KMS-11 (cell line): Measurements from ENCODE around the gene BCL2L13.

ENCODE experiments used
- H2AFZ ChIP-seq: fragments of 200-600 bp; sonication (generic); 2 replicates; pipeline ENCODE4 v1.6.1; 2016; ENCODE audit warnings: antibody characterized with exemption, mixed run types, low read depth
- H3K27ac ChIP-seq: fragments of 200-600 bp; sonication (generic); 2 replicates; pipeline ENCODE4 v1.6.1; 2016; ENCODE audit warnings: mild to moderate bottlenecking, mixed run types
- H3K27me3 ChIP-seq: fragments of 200-600 bp; sonication (generic); 2 replicates; pipeline ENCODE4 v1.6.1; 2017; ENCODE audit warnings: mild to moderate bottlenecking, low read depth, mixed run types, moderate library complexity; ENCODE audit not compliant: insufficient read depth
- H3K36me3 ChIP-seq: fragments of 200-600 bp; sonication (generic); 2 replicates; pipeline ENCODE4 v1.6.1; 2017; ENCODE audit warnings: mild to moderate bottlenecking, mixed run types; ENCODE audit not compliant: insufficient read depth
- H3K4me1 ChIP-seq: fragments of 200-600 bp; sonication (generic); 2 replicates; pipeline ENCODE4 v1.6.1; 2016; ENCODE audit warnings: mild to moderate bottlenecking, low read depth, mixed run types; ENCODE audit not compliant: poor library complexity, severe bottlenecking
- H3K4me2 ChIP-seq: fragments of 200-600 bp; sonication (generic); 2 replicates; pipeline ENCODE4 v1.7.0; 2016; ENCODE audit warnings: mild to moderate bottlenecking, mixed run types
- H3K4me3 ChIP-seq: fragments of 200-600 bp; sonication (generic); IDR thresholded peaks from 2 replicates; pipeline ENCODE4 v1.6.1; 2017; ENCODE audit warnings: low read depth, low read length, mixed read lengths; ENCODE audit not compliant: insufficient read depth
- H3K79me2 ChIP-seq: fragments of 200-600 bp; sonication (generic); 2 replicates; pipeline ENCODE4 v1.6.1; 2016; ENCODE audit warnings: low read depth, mixed run types; ENCODE audit not compliant: insufficient read depth
- H3K9ac ChIP-seq: fragments of 200-600 bp; sonication (generic); 2 replicates; pipeline ENCODE4 v1.6.1; 2016; ENCODE audit warnings: mild to moderate bottlenecking, mixed run types
- H4K20me1 ChIP-seq: fragments of 200-600 bp; sonication (generic); 2 replicates; pipeline ENCODE4 v1.6.1; 2016; ENCODE audit warnings: mild to moderate bottlenecking, mixed run types; ENCODE audit not compliant: insufficient read depth
- CTCF ChIP-seq: fragments of 200-600 bp; sonication (generic); conservative IDR thresholded peaks from 2 replicates; pipeline ENCODE4 v1.6.1; 2017; ENCODE audit warnings: low read depth, mild to moderate bottlenecking, antibody characterized with exemption, low read length, moderate library complexity, mixed read lengths

BCL2L13 gene

GRCh38 chr22:17733466-17733865, 94.9 kb downstream of the BCL2L13 start:
- H3K36me3 ChIP-seq = peaks cover 9% of the 10 kb centered on the region; the same call in 1 of the 2 replicates
- H3K9ac ChIP-seq = no peak overlapping the region
- H3K4me2 ChIP-seq = no peak overlapping the region
- no peak overlapping the region for H2AFZ ChIP-seq
- TF ChIP-seq CTCF = no peak
- H3K4me3 ChIP-seq = no peak overlapping the region
- no peaks in the 10 kb centered on the region for H4K20me1 ChIP-seq
- H3K27me3 ChIP-seq = no peaks in the 10 kb centered on the region
- no peaks in the 10 kb centered on the region for H3K79me2 ChIP-seq
- no peak overlapping the region for H3K27ac ChIP-seq
- no peaks in the 10 kb centered on the region for H3K4me1 ChIP-seq

GRCh38 chr22:17734187-17734586, 95.6 kb downstream of the BCL2L13 start:
- Histone ChIP-seq H4K20me1 (no peaks in the 10 kb centered on the region), H3K4me1 (no peaks in the 10 kb centered on the region), H3K27ac (no peak overlapping the region), H3K4me3 (no peak overlapping the region), H3K4me2 (no peak overlapping the region), H2AFZ (no peak overlapping the region), H3K36me3 (peaks cover 9% of the 10 kb centered on the region; the same call in 1 of the 2 replicates), H3K9ac (no peak overlapping the region), H3K27me3 (no peaks in the 10 kb centered on the region), H3K79me2 (no peaks in the 10 kb centered on the region)
- TF ChIP-seq CTCF = no peak

- Histone ChIP-seq H3K4me2 (no peak overlapping the region), H3K4me1 (peaks cover 12% of the 10 kb centered on the region), H3K27me3 (no peaks in the 10 kb centered on the region), H3K27ac (no peak overlapping the region), H3K9ac (no peak overlapping the region), H4K20me1 (no peaks in the 10 kb centered on the region), H2AFZ (no peak overlapping the region), H3K79me2 (no peaks in the 10 kb centered on the region), H3K4me3 (no peak overlapping the region), H3K36me3 (peaks cover 9% of the 10 kb centered on the region; the same call in 1 of the 2 replicates)
- no peak for TF ChIP-seq CTCF
Observed at GRCh38 chr22:17738386-17739128, 100.0 kb downstream of the BCL2L13 start.

- no peak overlapping the region for H3K27ac ChIP-seq
- H3K4me2 ChIP-seq = no peak overlapping the region
- H3K4me3 ChIP-seq = no peak overlapping the region
- peaks cover 2% of the 10 kb centered on the region; the same call in 1 of the 2 replicates for H3K36me3 ChIP-seq
- no peak for TF ChIP-seq CTCF
- H3K9ac ChIP-seq = no peak overlapping the region
- H3K27me3 ChIP-seq = no peaks in the 10 kb centered on the region
- no peak overlapping the region for H2AFZ ChIP-seq
- no peaks in the 10 kb centered on the region for H3K79me2 ChIP-seq
- peaks cover 12% of the 10 kb centered on the region for H3K4me1 ChIP-seq
- no peaks in the 10 kb centered on the region for H4K20me1 ChIP-seq
Observed at GRCh38 chr22:17739196-17739975, 100.8 kb downstream of the BCL2L13 start.
